ENCODE measurements around the gene DDN.

Gene DDN

DNA sequence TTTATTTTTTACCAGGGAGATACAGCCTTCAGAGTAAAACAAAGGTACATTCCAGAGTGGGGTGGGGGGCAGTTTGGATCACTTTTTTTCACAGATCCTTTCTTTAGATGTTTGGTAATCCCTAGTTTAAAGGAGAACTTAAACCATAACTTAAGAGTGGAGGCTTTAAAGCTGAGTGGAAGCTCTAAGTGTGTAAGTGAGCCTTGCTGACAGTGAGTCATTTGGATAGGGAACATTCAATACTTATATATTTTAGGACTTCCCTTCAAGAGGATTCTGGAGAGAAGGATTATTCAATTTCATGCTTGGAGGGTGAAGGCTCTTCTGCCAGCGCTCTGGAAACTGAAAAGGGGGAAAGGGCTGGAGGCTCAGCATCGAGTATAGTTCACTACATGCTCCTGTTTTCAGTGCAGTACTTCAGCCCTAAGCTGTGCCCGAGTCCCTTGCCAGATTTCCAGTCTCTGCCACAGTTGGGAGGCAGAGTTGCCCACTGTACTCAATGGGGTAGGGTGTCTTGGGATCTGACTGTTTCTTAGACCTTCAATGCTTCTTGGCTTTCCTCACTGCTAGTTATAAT lies 11.0 kb upstream of the DDN start:
- no peak for DNase-seq

DNA sequence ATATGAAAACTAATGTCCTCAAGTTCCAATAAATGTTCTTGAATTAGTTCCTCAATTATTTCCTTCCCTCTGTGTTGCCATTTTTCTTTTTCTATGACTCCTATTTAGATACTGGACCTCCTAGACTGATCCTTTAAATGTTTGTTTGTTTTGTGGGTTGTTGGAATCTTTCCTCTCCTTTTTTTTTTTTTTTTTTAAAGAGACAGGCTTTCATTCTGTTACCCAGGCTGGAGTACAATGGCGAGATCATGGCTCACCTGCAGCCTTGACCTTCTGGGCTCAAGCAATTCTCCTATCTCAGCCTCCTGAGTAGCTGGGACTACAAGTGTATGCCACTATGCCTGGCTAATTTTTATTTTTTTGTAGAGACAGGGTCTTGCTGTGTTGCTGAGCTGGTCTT lies 9.8 kb upstream of the DDN start:
- DNase-seq: no peak

DNA sequence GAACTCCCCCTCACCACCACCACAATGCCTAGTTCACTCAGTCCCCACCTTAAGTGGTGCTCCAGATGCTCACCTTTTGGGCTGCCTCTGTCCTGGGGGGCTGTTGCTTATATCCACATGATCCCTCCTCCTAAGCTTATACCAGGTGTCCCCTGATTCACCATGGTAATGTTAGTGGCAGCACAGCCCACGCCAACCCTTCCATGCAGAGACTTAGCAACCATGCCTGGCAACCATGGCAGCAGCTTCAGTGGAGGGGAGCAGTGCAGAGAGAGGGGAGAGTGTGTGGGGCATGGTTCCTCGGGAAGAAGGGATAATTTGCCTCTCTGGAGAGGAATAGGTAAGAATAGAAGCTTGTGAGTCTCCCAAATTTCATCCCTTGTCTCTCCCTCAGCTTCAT lies 1.2 kb upstream of the DDN start:
- DNase-seq: no peak

DNA sequence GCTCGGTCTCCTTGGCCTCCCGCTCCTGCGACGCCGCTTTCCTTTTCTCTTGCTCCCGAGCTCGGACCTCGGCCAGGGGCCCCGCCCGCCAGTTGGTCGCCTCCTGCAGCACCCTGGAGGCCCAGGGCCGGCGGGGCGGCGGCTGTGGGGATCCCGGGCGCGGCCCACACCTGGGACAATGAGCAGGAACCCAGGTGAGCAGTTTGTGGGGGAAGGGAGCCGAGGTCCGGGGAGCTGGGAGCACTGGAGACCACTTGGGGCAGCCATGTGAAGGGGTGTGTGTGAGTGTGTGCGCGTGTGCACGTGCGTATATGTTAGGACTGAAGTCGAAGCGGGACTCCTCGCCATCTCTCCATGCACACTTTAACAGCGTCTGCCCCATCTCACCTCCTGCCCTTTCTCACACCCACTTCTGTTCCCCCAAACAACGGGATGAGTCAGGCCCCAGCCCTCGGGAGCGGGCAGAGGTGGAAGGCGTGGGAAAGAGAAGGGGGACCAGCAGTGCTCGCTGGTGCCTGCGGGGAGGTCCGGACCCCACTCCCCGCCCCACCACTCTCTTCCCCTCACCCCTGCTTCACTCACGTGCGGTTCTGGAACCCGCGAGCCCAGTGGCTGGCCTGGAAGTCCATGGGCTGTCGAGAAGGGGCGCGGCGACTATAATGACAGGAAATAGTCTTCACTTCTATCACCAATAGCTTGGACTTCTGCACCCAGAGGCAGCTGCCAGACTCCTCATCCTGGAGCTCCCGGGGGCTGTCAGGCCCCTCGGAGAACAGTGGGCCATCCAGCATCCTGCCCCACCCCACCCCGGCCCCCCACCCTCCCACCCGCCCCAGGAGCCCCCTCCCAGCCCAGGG lies 450 bp downstream of the DDN start:
- DNase-seq: no peak

DNA sequence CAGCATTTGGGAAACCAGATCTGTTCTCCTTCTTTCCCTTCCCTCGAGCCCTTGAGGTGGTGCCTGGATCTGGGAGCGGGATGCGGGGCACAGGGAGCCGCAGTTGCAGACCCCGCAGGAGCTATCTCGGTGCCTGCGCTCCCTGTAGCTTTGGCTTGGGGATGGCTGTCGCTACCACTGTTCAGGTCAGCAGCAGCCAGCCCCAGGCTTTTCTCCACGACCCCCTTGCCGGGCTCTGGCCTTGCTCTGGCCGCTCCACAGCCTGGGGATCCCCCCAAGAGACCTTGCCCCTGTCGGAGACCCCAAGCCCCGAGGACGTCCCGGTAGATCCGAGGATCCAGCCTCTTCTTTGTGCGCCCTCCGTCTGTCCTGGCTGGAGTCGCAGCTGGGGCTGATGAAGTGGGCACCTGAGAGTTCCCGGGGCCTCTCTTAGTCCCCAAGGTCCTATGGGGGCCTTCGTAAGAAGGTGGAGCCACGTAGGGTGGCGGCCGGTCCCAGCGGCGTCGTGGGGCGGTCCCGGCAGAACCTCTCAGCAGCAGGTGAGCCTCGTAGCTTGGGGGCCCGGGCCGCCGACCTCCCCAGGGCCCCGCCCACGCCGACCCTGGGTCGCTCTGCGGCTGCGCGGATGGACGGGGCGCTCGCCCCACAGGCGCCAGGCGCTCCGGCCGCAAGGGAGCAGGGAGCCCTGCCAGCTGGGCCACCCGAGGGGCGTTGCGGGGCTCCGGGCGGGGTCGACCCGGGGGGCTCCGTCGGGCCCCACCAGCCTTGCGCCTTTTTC lies 1.3 kb downstream of the DDN start:
- DNase-seq: no peak

DNA sequence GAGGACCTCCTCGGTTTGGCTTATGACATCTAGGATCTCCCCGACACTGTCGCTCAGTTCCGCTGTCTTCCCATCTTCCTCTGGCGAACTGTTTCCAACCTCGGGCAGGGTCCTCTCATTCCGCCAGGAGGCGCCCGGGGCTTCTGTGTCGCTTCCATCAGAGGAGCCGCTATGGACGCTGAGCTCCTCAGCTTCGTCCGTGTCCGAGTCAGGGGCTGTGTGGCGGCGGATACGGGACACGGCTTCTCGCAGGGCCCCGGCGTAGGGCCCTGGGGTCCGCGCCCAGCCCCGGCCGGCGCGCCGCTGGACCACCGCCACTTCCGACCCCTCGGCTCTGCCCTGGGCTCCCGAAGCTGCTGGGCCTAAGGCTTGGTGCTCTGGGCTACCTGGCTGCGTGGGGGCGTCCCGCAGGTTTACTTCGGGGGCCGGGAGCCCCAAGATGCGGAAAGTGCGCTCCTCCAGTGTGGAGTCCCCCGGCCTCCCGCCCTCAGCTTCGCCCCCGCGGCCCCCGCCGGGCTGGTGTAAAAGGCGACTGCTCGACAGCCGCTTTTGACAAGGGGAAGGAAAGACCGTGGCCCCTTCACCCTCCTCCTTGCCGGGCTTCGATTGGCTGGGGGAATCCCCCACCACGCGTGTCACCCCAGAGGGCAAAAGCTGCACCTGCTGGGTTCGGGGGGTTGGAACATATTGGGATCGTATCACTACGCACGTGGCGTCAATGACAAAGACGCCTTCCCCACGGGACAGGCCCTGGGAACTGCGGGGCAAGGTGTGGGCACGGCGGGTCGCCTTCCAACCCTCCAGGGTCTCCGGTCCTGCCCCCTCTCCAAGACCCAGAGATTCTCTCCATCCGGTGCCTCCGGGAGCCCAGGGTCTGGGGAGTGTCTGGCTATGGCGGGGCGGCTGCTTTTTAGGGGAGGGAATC lies 2.1 kb downstream of the DDN start:
- peak; percentile 66 for DNase-seq

DNA sequence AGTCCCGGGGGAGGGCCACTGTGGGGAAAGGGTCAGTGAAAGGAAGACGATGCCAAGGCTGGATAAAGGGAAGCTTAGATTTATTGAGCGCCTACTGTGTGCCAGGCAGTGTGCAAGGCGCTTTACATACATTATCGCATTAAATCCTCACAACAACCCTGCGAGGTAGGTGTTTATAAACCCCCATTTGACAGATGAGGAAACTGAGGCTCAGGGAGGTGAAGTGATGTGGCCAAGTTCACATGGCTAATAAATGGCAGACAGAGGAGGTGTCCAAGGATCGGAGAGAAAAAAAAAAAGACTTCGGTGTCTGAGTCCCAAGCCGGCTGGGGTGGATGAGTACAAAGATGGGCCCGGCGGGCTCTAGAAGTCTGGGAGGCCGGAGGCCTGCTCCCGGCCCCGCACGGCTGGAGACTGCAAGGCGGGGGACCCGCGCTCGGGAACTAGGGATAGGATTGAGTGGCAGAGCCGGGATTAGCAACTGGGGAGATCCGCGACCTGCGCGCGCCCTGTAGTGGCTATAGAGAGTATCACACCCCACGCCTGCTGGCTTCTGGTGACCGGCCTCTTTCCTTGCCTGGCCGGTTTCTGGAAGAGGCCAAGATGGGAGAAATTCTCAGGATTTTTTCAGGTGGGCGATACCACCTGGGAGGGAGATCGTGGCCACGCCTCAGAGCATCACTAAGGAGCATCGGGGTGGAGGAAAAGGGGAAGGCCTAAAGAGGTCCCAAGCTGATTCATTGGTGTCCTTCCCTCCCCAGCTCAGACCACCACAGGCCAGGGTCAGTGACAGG lies 3.9 kb downstream of the DDN start:
- peak; percentile 82 for DNase-seq

DNA sequence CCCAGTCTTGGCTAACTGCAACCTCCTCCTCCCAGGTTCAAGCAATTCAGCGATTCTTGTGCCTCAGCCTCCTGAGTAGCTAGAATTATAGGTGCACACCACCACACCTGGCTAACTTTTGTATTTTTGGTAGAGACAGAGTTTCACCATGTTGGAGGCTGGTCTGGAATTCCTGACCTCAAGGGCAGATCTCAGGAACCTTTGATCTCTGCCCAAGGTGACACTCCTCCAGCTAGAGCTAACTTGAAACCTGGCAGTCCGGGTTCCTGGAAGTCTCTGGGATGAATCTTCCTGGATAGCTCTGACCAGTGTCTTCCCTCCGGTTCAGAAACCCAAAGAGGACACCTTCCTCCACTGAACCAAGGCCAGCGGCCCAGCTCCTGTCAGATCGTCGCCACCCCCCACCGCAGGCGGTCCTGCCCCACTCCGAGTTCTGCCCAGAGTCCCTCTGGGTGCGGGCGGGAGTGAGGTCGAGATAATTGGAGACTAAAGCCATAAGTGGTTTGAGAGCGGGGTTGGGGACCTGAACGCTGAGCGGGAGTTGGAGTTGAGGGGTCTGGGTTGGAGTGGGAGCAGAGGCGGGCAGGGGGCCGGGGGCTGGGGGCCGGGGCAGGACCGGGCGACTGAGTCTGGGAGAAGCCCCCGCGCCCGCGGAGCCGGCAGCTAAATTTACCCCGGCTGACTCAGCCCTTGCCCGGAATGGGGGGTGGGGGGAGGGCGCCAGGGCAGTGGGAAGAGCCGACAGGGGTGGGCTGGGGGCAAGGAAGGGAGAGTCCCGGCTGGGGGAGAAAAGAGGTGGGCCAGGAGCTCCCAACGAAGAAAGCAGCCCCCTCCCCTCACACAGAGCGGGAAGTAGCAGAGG lies 4.7 kb downstream of the DDN start:
- DNase-seq: no peak

DNA sequence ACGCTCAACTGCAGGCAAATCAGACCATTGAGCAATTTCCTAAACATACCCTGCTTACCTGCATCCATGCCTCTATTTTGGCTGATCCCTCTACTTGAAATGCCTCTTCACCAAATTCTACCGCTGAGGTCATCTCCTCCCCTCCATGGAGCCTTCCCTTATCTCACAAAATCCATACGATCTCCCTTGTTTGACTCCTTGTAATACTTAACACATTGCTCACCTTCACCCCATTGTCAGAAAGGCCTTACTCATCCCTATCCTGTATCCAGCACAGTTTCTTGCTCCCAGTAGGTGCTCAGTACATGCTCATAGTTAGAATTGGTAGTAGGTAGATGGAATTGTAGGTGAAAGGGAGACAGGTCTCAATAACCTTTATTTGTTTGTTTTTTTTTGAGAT lies 5.4 kb downstream of the DDN start:
- no peak for DNase-seq

DNA sequence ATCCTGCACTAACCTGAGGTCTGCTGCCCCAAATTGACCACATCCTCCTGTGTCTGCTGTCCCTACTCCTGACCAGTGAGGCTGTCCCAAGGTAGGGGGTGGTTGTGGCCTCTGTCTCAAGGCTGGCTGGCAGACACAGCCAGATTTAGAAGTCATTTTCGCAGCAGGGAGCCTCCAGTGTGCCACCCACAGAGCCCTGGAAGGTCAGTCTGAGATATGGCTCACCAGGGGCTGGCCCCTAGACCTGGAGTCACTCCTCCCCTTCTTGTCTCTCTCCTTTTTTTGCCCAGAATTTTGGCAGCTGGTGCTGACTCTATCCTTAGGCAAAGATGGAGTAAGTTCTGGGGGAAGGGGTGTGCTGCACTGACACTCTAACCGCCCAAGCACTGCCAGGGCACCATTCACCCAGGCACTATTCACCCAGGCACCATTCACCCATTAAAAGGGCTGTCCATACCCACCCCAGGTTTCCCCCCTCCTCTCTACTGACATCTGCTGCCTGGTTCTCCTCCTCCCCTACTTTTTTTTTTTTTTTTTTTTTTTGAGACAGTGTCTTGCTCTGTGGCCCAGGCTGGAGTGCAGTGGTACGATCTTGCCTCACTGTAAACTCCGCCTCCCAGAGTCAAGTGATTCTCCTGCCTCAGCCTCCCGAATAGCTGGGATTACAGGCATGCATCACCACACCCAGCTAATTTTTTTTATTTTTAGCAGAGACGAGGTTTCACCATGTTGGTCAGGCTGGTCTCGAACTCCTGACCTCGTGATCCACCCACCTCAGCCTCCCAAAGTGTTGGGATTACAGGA lies 7.7 kb downstream of the DDN start:
- no peak for DNase-seq

DNA sequence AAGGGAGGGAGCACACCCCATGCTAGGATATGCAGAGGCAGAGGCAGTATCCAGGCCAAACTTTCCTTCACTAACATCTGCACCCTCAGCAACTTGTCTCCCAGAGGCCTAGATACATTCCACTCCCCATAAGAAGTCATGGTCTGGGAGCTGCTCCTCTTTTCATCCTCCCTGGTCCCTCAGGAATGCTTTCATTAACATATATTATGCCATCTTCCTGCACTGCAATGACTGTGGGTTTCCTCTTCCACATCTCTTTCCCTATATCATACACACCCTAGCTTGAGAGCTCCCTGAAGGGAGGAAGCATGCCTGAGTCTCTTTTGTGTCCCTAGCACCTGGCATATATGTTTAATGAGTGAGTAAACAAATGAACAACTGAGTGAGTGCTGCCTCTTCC lies 8.6 kb downstream of the DDN start:
- DNase-seq: no peak

DNA sequence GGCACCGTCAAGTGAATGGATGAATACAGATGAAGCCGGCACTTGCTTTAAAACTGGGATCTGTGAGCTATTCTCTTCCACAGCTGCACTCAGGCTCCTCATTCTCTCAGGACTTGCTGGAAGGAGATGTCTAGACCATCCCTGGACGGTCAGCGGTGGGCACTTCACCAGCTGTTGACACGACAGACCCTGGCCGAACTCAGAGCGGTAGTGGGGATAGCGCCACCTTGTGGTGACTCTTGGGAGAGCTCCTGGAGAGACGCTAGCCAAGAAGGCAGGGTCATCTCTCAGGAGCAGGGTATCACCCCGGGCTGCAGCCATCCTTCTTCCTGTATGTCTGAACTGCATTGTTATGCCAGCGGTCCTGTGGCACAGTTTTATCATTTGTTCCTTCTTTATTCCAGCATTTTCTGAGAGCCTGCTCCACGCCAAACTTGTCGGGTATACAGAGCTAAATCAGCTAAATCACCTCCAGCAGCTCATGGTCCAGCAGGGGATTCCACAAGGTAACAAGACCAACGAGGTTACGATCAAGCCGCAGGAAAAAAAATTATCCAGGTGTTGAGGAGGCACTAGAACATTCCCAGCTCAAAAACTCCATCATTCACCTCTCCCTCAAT lies 11.0 kb downstream of the DDN start:
- no peak for DNase-seq

DNA sequence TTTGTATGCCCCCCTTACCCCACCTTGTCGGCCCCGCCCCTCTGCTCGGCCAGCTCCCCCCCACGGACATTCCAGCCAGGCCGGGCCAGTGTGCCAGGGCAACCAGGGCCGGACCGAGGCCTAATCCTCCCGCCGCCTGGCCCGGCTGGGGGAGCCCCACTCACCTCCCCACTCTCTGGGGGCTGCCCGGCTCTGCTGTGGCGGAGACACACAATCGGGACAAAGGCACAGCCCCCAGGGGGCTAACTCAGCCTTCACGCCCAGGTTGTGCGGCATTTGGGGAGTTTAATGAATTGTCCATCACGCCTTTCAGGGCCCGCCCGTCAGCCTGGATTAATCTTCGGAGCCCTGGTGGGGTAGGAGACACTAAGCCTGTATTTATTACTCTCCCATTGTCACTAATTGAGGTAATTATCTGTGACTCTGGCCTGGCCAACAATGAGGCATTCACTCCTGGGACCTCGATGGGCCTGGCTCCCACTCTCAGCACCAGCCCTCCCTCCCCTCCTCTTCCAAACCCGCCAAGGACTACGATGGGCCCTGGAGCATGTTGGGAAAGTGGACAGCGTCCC lies 12.4 kb downstream of the DDN start:
- peak; percentile 83 for DNase-seq

DNA sequence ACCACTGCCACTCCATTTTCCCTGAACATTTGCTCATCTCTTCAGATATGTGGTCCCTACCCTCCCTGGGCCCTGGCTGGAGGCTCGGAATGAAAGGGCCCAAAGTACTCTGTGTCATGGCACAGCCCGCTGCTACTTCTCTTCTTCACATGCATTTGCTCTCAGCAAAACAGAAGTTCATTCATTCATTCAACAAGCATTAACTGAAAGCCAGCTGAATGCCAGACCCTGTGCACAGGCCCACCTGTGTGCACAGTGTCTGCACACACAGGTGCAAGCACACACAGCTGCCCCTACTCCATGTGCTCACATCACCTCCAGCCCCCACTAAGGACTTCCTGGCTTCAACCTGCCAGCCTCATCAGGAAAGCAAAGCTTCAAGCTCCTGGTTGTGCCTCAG lies 13.3 kb downstream of the DDN start:
- DNase-seq: no peak

DNA sequence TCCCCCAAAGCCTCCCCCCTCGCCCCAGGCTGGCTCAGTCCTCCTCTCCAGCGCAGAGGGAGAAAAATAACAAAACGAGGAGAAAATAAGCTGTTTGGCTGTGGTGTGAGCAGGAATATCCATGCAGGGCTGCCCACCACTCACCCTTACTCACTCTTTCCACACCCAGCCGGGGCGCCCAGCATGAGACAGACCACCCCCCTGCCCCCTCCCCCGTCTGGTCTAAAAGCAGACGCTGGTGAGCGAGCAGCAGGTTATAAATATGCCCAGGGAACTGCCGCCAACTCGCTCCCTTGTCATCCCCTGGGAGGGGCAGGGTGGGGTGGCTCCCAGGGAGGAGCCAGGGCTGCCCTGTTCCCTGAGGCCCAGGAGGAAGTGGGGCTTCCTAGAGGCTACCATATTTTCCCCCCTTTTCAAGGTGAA lies 13.7 kb downstream of the DDN start:
- DNase-seq: peak; percentile 47

DNA sequence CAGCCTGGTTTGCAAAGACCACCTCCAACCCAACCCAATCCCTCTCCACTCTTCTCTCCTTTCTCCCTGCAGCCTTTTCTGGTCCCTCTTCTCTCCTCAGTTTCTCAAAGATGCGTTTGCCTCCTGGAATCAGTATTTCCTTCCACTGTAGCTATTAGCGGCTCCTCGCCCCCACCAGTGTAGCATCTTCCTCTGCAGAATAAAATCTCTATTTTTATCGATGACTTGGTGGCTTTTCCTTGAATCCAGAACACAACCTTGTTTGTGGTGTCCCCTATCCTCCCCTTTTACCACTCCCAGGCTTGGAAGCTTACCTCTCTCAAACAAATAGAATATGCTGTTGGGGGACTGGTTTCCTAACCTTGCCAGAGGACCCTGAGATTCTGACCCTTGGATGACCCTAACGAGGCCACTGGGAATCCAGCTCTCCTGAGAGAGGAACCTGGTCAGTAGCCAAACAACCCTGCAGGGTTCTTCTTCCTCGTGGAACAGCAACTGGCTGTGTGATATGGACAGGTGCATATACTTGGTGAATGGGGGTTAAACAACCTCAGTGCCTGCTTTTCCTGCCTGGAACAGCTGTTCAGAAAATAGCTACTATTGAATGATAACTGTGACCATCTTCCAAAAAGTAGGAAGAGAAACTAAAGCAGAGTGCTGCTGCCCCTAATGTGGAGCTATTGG lies 16.6 kb downstream of the DDN start:
- DNase-seq: no peak

DNA sequence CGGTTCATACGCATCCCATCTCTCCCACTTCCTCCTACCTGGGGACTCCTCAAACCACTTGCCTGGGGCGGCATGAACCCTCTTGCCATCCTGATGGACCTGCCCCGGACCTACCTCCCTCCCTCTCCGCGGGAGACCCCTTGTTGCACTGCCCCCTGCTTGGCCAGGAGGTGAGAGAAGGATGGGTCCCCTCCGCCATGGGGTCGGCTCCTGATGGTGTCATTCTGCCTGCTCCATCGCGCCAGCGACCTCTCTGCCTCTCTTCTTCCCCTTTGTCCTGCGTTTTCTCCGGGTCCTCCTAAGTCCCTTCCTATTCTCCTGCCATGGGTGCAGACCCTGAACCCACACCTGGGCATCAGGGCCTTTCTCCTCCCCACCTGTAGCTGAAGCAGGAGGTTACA lies 17.4 kb downstream of the DDN start:
- DNase-seq: no peak

DNA sequence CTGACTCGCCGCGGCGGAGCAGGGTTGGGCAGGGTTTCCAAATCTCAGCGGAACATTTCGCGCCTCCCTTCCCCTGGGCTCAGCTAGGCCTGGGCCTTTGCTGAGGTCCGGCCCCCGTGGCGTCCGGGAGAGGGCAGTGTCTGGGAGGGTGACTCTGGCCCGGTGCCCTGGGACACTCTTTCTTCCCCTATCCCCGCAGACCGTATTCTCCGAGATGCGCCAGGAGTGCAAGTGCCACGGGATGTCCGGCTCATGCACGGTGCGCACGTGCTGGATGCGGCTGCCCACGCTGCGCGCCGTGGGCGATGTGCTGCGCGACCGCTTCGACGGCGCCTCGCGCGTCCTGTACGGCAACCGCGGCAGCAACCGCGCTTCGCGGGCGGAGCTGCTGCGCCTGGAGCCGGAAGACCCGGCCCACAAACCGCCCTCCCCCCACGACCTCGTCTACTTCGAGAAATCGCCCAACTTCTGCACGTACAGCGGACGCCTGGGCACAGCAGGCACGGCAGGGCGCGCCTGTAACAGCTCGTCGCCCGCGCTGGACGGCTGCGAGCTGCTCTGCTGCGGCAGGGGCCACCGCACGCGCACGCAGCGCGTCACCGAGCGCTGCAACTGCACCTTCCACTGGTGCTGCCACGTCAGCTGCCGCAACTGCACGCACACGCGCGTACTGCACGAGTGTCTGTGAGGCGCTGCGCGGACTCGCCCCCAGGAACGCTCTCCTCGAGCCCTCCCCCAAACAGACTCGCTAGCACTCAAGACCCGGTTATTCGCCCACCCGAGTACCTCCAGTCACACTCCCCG lies 18.0 kb downstream of the DDN start:
- DNase-seq: no peak

Measured in COR-L47 (cell line).